A673 (cell line): ENCODE measurements around the gene ATG7. TPM values are rescaled to one million over a fixed set of nuclear protein-coding genes. Genes with fewer than 3 reads are reported as not detected.
A peak's percentile ranks its signal among the peaks of the same experiment; 100 is the strongest.

Experiments used
- BruUV-seq: library from RNA; stranded (reverse); fragments of 400-500 nt; replicated peaks from 2 replicates; lab custom pipeline; 2021; lab: Mats Ljungman, UMichigan
- CTCF ChIA-PET: fragments of 300-600 bp; sonication (Branson Sonifier 250); formaldehyde crosslinking; loops from one replicate; lab custom pipeline; 2022; ENCODE audit warnings: antibody characterized with exemption; lab: Charles Lee
- POLR2A ChIA-PET: fragments of 300-600 bp; sonication (Branson Sonifier 250); formaldehyde crosslinking; loops from one replicate; lab custom pipeline; 2022; ENCODE audit warnings: antibody characterized with exemption; ENCODE audit not compliant: low non-redundant PET; lab: Charles Lee
- DNase-seq: peaks from one replicate; pipeline ENCODE4 v3.0.0-alpha.2; 2015; ENCODE audit warnings: low spot score
- H3K27ac ChIP-seq: fragments of 200-600 bp; sonication (generic); 2 replicates; pipeline ENCODE4 v1.5.1; 2016; ENCODE audit warnings: mixed run types, low read depth, mild to moderate bottlenecking, mixed read lengths, antibody characterized with exemption, low read length; ENCODE audit not compliant: poor library complexity, severe bottlenecking
- H3K27me3 ChIP-seq: fragments of 200-600 bp; sonication (generic); replicated peaks from 2 replicates; pipeline ENCODE4 v1.6.1; 2017; ENCODE audit warnings: mixed run types, low read depth, mild to moderate bottlenecking, mixed read lengths, antibody characterized with exemption, low read length; ENCODE audit not compliant: insufficient read depth, poor library complexity
- H3K36me3 ChIP-seq: fragments of 200-600 bp; sonication (generic); 2 replicates; pipeline ENCODE4 v1.6.1; 2016; ENCODE audit warnings: mixed run types, mild to moderate bottlenecking, mixed read lengths, antibody characterized with exemption, low read length; ENCODE audit not compliant: insufficient read depth, poor library complexity, severe bottlenecking
- H3K4me1 ChIP-seq: fragments of 200-600 bp; sonication (generic); 2 replicates; pipeline ENCODE4 v1.6.1; 2017; ENCODE audit warnings: mixed run types, mild to moderate bottlenecking, mixed read lengths, antibody characterized with exemption, low read length; ENCODE audit not compliant: insufficient read depth, poor library complexity, severe bottlenecking
- H3K4me3 ChIP-seq: fragments of 200-600 bp; sonication (generic); 2 replicates; pipeline ENCODE4 v1.5.1; 2016; ENCODE audit warnings: low read depth, mixed run types, mild to moderate bottlenecking, mixed read lengths, low read length; ENCODE audit not compliant: poor library complexity, severe bottlenecking
- H3K9me3 ChIP-seq: fragments of 200-600 bp; sonication (generic); 2 replicates; pipeline ENCODE4 v1.6.1; 2016; ENCODE audit warnings: mixed run types, low read depth, mild to moderate bottlenecking, mixed read lengths, antibody characterized with exemption, low read length; ENCODE audit not compliant: poor library complexity, severe bottlenecking
- EZH2 ChIP-seq: fragments of 200-600 bp; sonication (generic); IDR thresholded peaks from 2 replicates; pipeline ENCODE4 v1.6.1; 2017; ENCODE audit warnings: borderline replicate concordance, low read depth, mild to moderate bottlenecking, mixed read lengths, antibody characterized with exemption, low read length; ENCODE audit not compliant: poor library complexity, severe bottlenecking
- intact Hi-C: fragments of 100-400 bp; cut with micrococcal nuclease; formaldehyde crosslinking; loops from one replicate; pipeline ENCODE4 v1.10.0; 2022; ENCODE audit not compliant: unreplicated experiment
- total RNA-seq: library from RNA; stranded (reverse); gene quantifications from 2 replicates; pipeline ENCODE4 v1.2.3, GENCODE V29; 2021
- TF ChIP-seq, protein P1 (sequence below): fragments of 300-800, 200-600 bp; sonication (generic); conservative IDR thresholded peaks from 2 replicates; pipeline ENCODE4 v1.5.1; 2017; ENCODE audit warnings: low read depth, mild to moderate bottlenecking, antibody characterized with exemption, low read length, moderate library complexity, mixed read lengths

ATG7 gene
- total RNA-seq, 1 experiment from 2014 or later, result 30.9 TPM

DNA sequence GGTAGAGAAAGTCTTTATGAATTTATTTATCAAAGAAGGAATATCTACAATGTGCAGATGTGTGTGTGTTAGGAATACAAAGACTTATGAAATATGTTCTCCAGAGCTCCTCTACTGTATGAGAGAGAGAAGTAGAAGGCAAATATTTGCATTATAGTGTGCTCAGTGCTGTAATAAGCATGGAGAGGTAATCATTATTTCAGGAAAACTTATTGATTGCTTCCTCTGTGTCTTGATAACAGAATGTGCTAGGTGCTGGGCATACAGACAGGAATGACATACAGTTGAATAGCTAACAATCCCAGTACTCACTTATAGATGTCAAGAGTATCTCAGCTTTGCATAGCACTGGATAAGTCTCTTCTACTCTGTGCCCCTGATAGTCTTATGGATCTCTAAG lies 30.2 kb downstream of the ATG7 start:
- intact Hi-C loops, result no loop called here
- peaks cover 4% of the 10 kb centered on the region for H3K4me1 ChIP-seq
- DNase-seq, result no peak
- H3K4me3 ChIP-seq, result no peak overlapping the region
- CTCF ChIA-PET, result no interaction called here
- no peak overlapping the region for H3K27ac ChIP-seq
- BruUV-seq, result no TSS peak
- H3K36me3 ChIP-seq, result peaks cover 11% of the 10 kb centered on the region
- POLR2A ChIA-PET, result no interaction called here
- TF ChIP-seq, protein P1, sequence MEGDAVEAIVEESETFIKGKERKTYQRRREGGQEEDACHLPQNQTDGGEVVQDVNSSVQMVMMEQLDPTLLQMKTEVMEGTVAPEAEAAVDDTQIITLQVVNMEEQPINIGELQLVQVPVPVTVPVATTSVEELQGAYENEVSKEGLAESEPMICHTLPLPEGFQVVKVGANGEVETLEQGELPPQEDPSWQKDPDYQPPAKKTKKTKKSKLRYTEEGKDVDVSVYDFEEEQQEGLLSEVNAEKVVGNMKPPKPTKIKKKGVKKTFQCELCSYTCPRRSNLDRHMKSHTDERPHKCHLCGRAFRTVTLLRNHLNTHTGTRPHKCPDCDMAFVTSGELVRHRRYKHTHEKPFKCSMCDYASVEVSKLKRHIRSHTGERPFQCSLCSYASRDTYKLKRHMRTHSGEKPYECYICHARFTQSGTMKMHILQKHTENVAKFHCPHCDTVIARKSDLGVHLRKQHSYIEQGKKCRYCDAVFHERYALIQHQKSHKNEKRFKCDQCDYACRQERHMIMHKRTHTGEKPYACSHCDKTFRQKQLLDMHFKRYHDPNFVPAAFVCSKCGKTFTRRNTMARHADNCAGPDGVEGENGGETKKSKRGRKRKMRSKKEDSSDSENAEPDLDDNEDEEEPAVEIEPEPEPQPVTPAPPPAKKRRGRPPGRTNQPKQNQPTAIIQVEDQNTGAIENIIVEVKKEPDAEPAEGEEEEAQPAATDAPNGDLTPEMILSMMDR, result no peak
- no peak for TF ChIP-seq EZH2
- no peaks in the 10 kb centered on the region for H3K27me3 ChIP-seq
- no peaks in the 10 kb centered on the region for H3K9me3 ChIP-seq

DNA sequence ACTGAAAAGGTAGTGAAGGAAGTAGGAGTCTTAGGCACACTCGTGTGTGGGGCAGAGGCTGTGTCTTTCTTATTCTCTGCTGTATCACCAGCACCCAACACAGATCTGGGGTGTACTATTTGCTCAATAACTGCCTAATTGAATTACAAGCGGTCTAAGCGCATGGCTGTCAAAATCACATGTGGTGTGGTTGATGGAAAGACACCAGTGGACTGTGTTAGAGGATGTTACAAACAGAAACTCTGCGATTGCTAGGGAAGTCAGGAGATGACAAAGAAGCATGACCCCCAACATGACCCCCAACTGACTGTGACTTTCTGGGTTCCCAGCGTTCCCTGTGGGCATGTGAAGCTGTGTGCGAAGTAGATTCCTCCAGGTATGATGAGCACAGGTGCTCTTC lies 32.0 kb downstream of the ATG7 start:
- H3K36me3 ChIP-seq, result peaks cover 28% of the 10 kb centered on the region
- H3K27ac ChIP-seq, result no peak overlapping the region
- peaks cover 4% of the 10 kb centered on the region for H3K4me1 ChIP-seq
- TF ChIP-seq, protein P1, result no peak
- H3K4me3 ChIP-seq, result no peak overlapping the region
- no peaks in the 10 kb centered on the region for H3K27me3 ChIP-seq
- POLR2A ChIA-PET, result no interaction called here
- no peaks in the 10 kb centered on the region for H3K9me3 ChIP-seq
- intact Hi-C loops, result no loop called here
- no TSS peak for BruUV-seq
- no peak for DNase-seq
- CTCF ChIA-PET, result no interaction called here

GRCh38 chr3:11305509-11305908 lies 33.3 kb downstream of the ATG7 start:
- ChIA-PET POLR2A (no interaction called here), CTCF (no interaction called here)
- Histone ChIP-seq H3K27ac (peak overlapping the region; percentile 44), H3K36me3 (peaks cover 34% of the 10 kb centered on the region), H3K9me3 (no peaks in the 10 kb centered on the region), H3K4me3 (no peak overlapping the region), H3K27me3 (no peaks in the 10 kb centered on the region), H3K4me1 (peaks cover 4% of the 10 kb centered on the region)
- BruUV-seq, result no TSS peak
- intact Hi-C loops, result no loop called here
- no peak for DNase-seq
- TF ChIP-seq EZH2, result no peak
- TF ChIP-seq, protein P1, result no peak
